Measurements from ENCODE around the gene FSTL1. TPM values are rescaled to one million over a fixed set of nuclear protein-coding genes. Genes with fewer than 3 reads are reported as not detected.

The FSTL1 gene
- total and polyA plus RNA-seq, 12 donors = 54.4 to 346 (median 176) TPM

DNA sequence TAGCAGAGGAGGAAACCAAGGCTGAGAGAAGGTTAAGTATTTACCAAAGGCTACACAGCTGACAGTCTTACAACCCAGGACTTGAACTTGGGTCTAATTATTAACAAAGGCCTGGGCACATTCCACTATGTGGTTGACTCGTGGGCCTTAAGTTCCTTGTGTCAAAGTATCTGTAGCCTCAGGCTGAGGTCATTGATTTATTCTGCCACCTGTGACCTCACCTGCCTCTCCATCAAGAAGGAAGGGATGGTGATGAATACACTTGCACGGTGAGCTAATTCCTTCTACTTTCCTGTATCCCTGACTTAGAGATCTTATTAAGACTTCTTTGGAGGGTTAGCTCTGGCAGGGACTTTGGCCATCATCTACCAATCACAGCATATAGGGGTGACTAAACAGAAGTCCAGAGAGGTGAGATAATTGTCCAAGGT, 81.7 kb downstream of the FSTL1 start:
- H3K27ac ChIP-seq = no peak overlapping the region
- WGBS, 2 donors = 61 to 83% methylated on average over 2 of the region's 2 CpGs
- intact Hi-C loops (cut with DNase I) = no loop called here
- no peak overlapping the region for H3K4me3 ChIP-seq
- TF ChIP-seq, protein P1, sequence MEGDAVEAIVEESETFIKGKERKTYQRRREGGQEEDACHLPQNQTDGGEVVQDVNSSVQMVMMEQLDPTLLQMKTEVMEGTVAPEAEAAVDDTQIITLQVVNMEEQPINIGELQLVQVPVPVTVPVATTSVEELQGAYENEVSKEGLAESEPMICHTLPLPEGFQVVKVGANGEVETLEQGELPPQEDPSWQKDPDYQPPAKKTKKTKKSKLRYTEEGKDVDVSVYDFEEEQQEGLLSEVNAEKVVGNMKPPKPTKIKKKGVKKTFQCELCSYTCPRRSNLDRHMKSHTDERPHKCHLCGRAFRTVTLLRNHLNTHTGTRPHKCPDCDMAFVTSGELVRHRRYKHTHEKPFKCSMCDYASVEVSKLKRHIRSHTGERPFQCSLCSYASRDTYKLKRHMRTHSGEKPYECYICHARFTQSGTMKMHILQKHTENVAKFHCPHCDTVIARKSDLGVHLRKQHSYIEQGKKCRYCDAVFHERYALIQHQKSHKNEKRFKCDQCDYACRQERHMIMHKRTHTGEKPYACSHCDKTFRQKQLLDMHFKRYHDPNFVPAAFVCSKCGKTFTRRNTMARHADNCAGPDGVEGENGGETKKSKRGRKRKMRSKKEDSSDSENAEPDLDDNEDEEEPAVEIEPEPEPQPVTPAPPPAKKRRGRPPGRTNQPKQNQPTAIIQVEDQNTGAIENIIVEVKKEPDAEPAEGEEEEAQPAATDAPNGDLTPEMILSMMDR (IDR thresholded peaks at IDR 0.05) = no peak
- H3K27me3 ChIP-seq = peaks cover 0 to 3% (median 0%) of the 10 kb centered on the region in 7 donors
- no peaks in the 10 kb centered on the region for H3K36me3 ChIP-seq
- DNase-seq (no peak), ATAC-seq (no peak)
- H3K9me3 ChIP-seq = no peaks in the 10 kb centered on the region
- H3K4me1 ChIP-seq = no peaks in the 10 kb centered on the region

DNA sequence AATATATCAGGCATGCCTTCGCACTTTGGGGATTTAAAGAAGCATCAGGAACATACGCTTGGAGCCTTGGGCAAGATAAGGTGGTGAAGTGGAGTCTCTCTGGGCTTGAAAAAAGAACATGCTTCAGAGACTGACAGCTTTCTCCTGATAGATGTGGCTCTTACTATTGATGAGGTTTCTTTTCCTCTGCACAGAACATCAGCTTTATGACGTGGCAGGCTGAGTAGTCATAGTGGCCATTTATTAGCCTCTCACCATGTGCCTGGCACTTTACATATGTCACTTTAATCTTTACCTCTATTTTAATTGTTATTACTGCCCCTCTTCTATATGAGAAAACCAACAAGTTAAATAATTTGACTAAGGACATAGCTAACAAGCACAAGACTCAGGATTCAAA, 82.6 kb downstream of the FSTL1 start:
- H3K36me3 ChIP-seq = no peaks in the 10 kb centered on the region
- WGBS, 2 donors = 76 to 77% methylated on average over 3 of the region's 3 CpGs
- no peak overlapping the region for H3K4me3 ChIP-seq
- intact Hi-C loops (cut with DNase I) = no loop called here
- H3K9me3 ChIP-seq = no peaks in the 10 kb centered on the region
- DNase-seq = no peak
- no peak overlapping the region for H3K27ac ChIP-seq
- H3K27me3 ChIP-seq = peaks cover 0 to 3% (median 0%) of the 10 kb centered on the region in 7 donors
- no peak for ATAC-seq
- TF ChIP-seq, protein P1 (IDR thresholded peaks at IDR 0.05) = no peak
- H3K4me1 ChIP-seq = no peaks in the 10 kb centered on the region

DNA sequence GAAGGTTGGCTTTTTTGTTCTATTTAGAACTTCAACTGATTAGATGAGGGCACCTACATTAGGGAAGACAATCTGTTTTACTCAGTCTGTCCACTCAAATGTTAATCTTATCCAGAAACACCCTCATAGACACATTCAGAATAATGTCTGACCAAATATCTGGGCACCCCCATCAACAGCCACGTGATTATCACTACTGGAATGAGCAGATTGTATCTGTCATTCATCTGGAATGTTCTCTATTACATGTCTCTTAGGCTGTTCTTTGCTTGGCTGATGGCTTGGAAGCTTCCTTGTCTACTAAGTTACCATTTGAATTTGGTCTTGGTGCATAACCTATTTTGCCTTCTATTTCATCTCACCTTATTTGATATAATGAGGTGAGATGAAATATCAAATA, 86.0 kb downstream of the FSTL1 start:
- Histone ChIP-seq H3K4me3 (no peak overlapping the region), H3K4me1 (no peaks in the 10 kb centered on the region), H3K9me3 (no peaks in the 10 kb centered on the region), H3K36me3 (no peaks in the 10 kb centered on the region), H3K27ac (no peak overlapping the region), H3K27me3 (no peaks in the 10 kb centered on the region)
- intact Hi-C loops (cut with DNase I) = no loop called here
- DNase-seq (no peak), ATAC-seq (no peak)
- WGBS, 2 donors = 11% methylated on average over 1 of the region's 1 CpG
- TF ChIP-seq, protein P1 (IDR thresholded peaks at IDR 0.05) = no peak

DNA sequence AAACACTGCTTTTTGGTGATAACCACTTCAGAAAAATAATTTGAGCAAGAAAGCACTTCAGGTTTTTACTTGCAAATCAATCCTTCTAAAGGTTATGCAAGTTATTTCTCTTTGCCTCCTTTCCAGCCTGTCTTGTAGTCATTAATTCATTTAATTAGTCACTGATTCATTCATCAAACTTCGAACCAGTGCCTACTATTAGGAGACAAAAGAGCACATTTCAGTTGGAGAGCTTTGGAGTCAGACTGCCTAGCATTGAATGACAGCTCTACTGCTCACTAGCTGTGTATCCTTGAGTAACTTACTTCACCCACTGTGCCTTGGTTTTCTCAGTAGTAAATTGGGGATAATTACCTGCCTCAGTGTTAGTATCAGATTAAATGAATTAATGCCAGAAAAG, 86.7 kb downstream of the FSTL1 start:
- Histone ChIP-seq H3K36me3 (no peaks in the 10 kb centered on the region), H3K4me3 (no peak overlapping the region), H3K27me3 (no peaks in the 10 kb centered on the region), H3K4me1 (no peaks in the 10 kb centered on the region), H3K27ac (no peak overlapping the region), H3K9me3 (no peaks in the 10 kb centered on the region)
- 68 to 87% methylated on average over 1 of the region's 1 CpG for WGBS, 2 donors
- TF ChIP-seq, protein P1 (IDR thresholded peaks at IDR 0.05) = no peak
- intact Hi-C loops (cut with DNase I) = no loop called here
- DNase-seq (no peak), ATAC-seq (no peak)

Data from heart right ventricle (tissue), 16 donors.